Measurements from ENCODE around the gene KCTD16.

Gene KCTD16

GRCh38 chr5:144368556-144368955 is 197.9 kb downstream of the KCTD16 start:
- ATAC-seq (ENCODE audit: low read depth): peak; percentile 49; the same call in 1 of the 3 replicates
- Histone ChIP-seq H3K27me3 (ENCODE audit: insufficient read depth, poor library complexity, severe bottlenecking) (peaks cover 7% of the 10 kb centered on the region), H3K4me3 (ENCODE audit: severe bottlenecking) (no peak overlapping the region), H3K27ac (ENCODE audit: poor library complexity, severe bottlenecking) (no peak overlapping the region), H3K36me3 (ENCODE audit: low read depth) (no peaks in the 10 kb centered on the region), H3K9me3 (ENCODE audit: severe bottlenecking) (no peaks in the 10 kb centered on the region), H3K4me1 (ENCODE audit: insufficient read depth, poor library complexity, severe bottlenecking) (no peaks in the 10 kb centered on the region)
- TF ChIP-seq CTCF (IDR thresholded peaks at IDR 0.05; ENCODE audit: poor library complexity, severe bottlenecking): no peak
- no peak for DNase-seq (ENCODE audit: low spot score)

- no peaks in the 10 kb centered on the region for H3K4me1 ChIP-seq (ENCODE audit: insufficient read depth, poor library complexity, severe bottlenecking)
- no peaks in the 10 kb centered on the region for H3K36me3 ChIP-seq (ENCODE audit: low read depth)
- TF ChIP-seq CTCF (IDR thresholded peaks at IDR 0.05; ENCODE audit: poor library complexity, severe bottlenecking): no peak
- H3K27ac ChIP-seq (ENCODE audit: poor library complexity, severe bottlenecking): no peak overlapping the region
- no peak overlapping the region for H3K4me3 ChIP-seq (ENCODE audit: severe bottlenecking)
- ATAC-seq (ENCODE audit: low read depth) (no peak), DNase-seq (ENCODE audit: low spot score) (no peak)
- H3K9me3 ChIP-seq (ENCODE audit: severe bottlenecking): no peaks in the 10 kb centered on the region
- peaks cover 7% of the 10 kb centered on the region for H3K27me3 ChIP-seq (ENCODE audit: insufficient read depth, poor library complexity, severe bottlenecking)
These were observed 198.3 kb downstream of the KCTD16 start for GRCh38 chr5:144369006-144369405.

- no peak overlapping the region for H3K27ac ChIP-seq (ENCODE audit: poor library complexity, severe bottlenecking)
- DNase-seq (ENCODE audit: low spot score): no peak
- TF ChIP-seq CTCF (IDR thresholded peaks at IDR 0.05; ENCODE audit: poor library complexity, severe bottlenecking): no peak
- ATAC-seq (ENCODE audit: low read depth): no peak
- no peaks in the 10 kb centered on the region for H3K36me3 ChIP-seq (ENCODE audit: low read depth)
- H3K27me3 ChIP-seq (ENCODE audit: insufficient read depth, poor library complexity, severe bottlenecking): peaks cover 13% of the 10 kb centered on the region
- no peak overlapping the region for H3K4me3 ChIP-seq (ENCODE audit: severe bottlenecking)
- H3K4me1 ChIP-seq (ENCODE audit: insufficient read depth, poor library complexity, severe bottlenecking): no peaks in the 10 kb centered on the region
- H3K9me3 ChIP-seq (ENCODE audit: severe bottlenecking): no peaks in the 10 kb centered on the region
These were observed 199.6 kb downstream of the KCTD16 start for GRCh38 chr5:144370273-144370672.

- H3K27me3 ChIP-seq (ENCODE audit: insufficient read depth, poor library complexity, severe bottlenecking): peaks cover 10% of the 10 kb centered on the region
- ATAC-seq (ENCODE audit: low read depth): no peak
These were observed 204.0 kb downstream of the KCTD16 start for GRCh38 chr5:144374637-144375036.

More at GRCh38 chr5:144374637-144375036, 204.0 kb downstream of the KCTD16 start:
- TF ChIP-seq CTCF (IDR thresholded peaks at IDR 0.05; ENCODE audit: poor library complexity, severe bottlenecking): no peak
- no peak for DNase-seq (ENCODE audit: low spot score)
- Histone ChIP-seq H3K27ac (ENCODE audit: poor library complexity, severe bottlenecking) (no peak overlapping the region), H3K36me3 (ENCODE audit: low read depth) (no peaks in the 10 kb centered on the region), H3K4me3 (ENCODE audit: severe bottlenecking) (no peak overlapping the region), H3K9me3 (ENCODE audit: severe bottlenecking) (no peaks in the 10 kb centered on the region), H3K4me1 (ENCODE audit: insufficient read depth, poor library complexity, severe bottlenecking) (no peaks in the 10 kb centered on the region)

Measured in RWPE2 (cell line).